Osteocyte (in vitro differentiated cells): ENCODE data around the gene CDKL1. TPM values are rescaled to one million over a fixed set of nuclear protein-coding genes. Genes with fewer than 3 reads are reported as not detected.
A peak's percentile ranks its signal among the peaks of the same experiment; 100 is the strongest.
"Not testable (repeated sequence)": the region's sequence is repeated elsewhere in the genome, so short reads cannot be mapped to it uniquely, and the experiment has no call there.

Experiments
- DNase-seq: peaks from one replicate; pipeline ENCODE4 v3.0.0; 2021; ENCODE audit warnings: mixed read lengths; ENCODE audit not compliant: unreplicated experiment; ENCODE audit errors: extremely low spot score
- H3K27ac Mint-ChIP-seq: one replicate; pipeline ENCODE4 v1.8.0; 2021; ENCODE audit warnings: mild to moderate bottlenecking, mixed read lengths; ENCODE audit not compliant: unreplicated experiment
- H3K27me3 Mint-ChIP-seq: one replicate; pipeline ENCODE4 v1.8.0; 2021; ENCODE audit warnings: mixed read lengths; ENCODE audit not compliant: unreplicated experiment
- H3K36me3 Mint-ChIP-seq: one replicate; pipeline ENCODE4 v1.8.0; 2021; ENCODE audit warnings: mixed read lengths; ENCODE audit not compliant: unreplicated experiment
- H3K4me1 Mint-ChIP-seq: one replicate; pipeline ENCODE4 v1.8.0; 2021; ENCODE audit warnings: mixed read lengths; ENCODE audit not compliant: unreplicated experiment
- H3K4me3 Mint-ChIP-seq: one replicate; pipeline ENCODE4 v1.8.0; 2021; ENCODE audit warnings: mild to moderate bottlenecking, moderate library complexity, mixed read lengths; ENCODE audit not compliant: unreplicated experiment
- H3K9me3 Mint-ChIP-seq: one replicate; pipeline ENCODE4 v1.8.0; 2021; ENCODE audit warnings: mixed read lengths; ENCODE audit not compliant: unreplicated experiment
- CTCF ChIP-seq: fragments of 200-600 bp; sonication (generic); IDR thresholded peaks from 2 replicates; pipeline ENCODE4 v1.5.0; 2021; ENCODE audit warnings: antibody characterized with exemption, mild to moderate bottlenecking, moderate library complexity
- total RNA-seq: library from RNA; stranded (reverse); gene quantifications from 2 replicates; pipeline ENCODE4 v1.2.1, GENCODE V29; 2021

Gene CDKL1
- total RNA-seq, 1 donor from 2014 or later, result 9.0 TPM

- DNase-seq, result no peak
- peaks cover 10% of the 10 kb centered on the region for H3K36me3 Mint-ChIP-seq
- no peak overlapping the region for H3K4me3 Mint-ChIP-seq
- no peak for TF ChIP-seq CTCF
- no peaks in the 10 kb centered on the region for H3K27me3 Mint-ChIP-seq
- no peak overlapping the region for H3K27ac Mint-ChIP-seq
- H3K9me3 Mint-ChIP-seq, result no peaks in the 10 kb centered on the region
- peaks cover 16% of the 10 kb centered on the region for H3K4me1 Mint-ChIP-seq
Measured at GRCh38 chr14:50357753-50358395, 38.8 kb downstream of the CDKL1 start.

GRCh38 chr14:50357124-50357523 lies 39.6 kb downstream of the CDKL1 start:
- H3K27ac Mint-ChIP-seq, result no peak overlapping the region

GRCh38 chr14:50356283-50356682 lies 40.4 kb downstream of the CDKL1 start:
- H3K4me1 Mint-ChIP-seq, result peaks cover 30% of the 10 kb centered on the region
- not testable (repeated sequence) for DNase-seq, H3K27ac Mint-ChIP-seq, H3K27me3 Mint-ChIP-seq, H3K4me3 Mint-ChIP-seq, H3K36me3 Mint-ChIP-seq, H3K9me3 Mint-ChIP-seq

More at GRCh38 chr14:50357124-50357523, 39.6 kb downstream of the CDKL1 start:
- H3K9me3 Mint-ChIP-seq, result no peaks in the 10 kb centered on the region
- TF ChIP-seq CTCF, result no peak
- peaks cover 10% of the 10 kb centered on the region for H3K36me3 Mint-ChIP-seq
- DNase-seq, result no peak
- H3K4me3 Mint-ChIP-seq, result no peak overlapping the region
- peaks cover 21% of the 10 kb centered on the region for H3K4me1 Mint-ChIP-seq
- H3K27me3 Mint-ChIP-seq, result no peaks in the 10 kb centered on the region

GRCh38 chr14:50355692-50356091 lies 41.0 kb downstream of the CDKL1 start:
- no peak for DNase-seq
- H3K9me3 Mint-ChIP-seq, result no peaks in the 10 kb centered on the region
- H3K4me3 Mint-ChIP-seq, result no peak overlapping the region
- no peak for TF ChIP-seq CTCF
- peaks cover 10% of the 10 kb centered on the region for H3K36me3 Mint-ChIP-seq
- H3K27ac Mint-ChIP-seq, result no peak overlapping the region
- peaks cover 35% of the 10 kb centered on the region for H3K4me1 Mint-ChIP-seq
- no peaks in the 10 kb centered on the region for H3K27me3 Mint-ChIP-seq

- Mint-ChIP-seq H3K27ac (peak overlapping the region; percentile 56), H3K9me3 (no peaks in the 10 kb centered on the region), H3K4me3 (no peak overlapping the region), H3K36me3 (peaks cover 10% of the 10 kb centered on the region), H3K27me3 (no peaks in the 10 kb centered on the region), H3K4me1 (peaks cover 38% of the 10 kb centered on the region)
- no peak for TF ChIP-seq CTCF
- DNase-seq, result no peak
Measured at GRCh38 chr14:50354527-50354926, 42.2 kb downstream of the CDKL1 start.

- Mint-ChIP-seq H3K36me3 (peaks cover 8% of the 10 kb centered on the region), H3K4me1 (peaks cover 45% of the 10 kb centered on the region), H3K9me3 (no peaks in the 10 kb centered on the region), H3K4me3 (peak overlapping the region; percentile 37), H3K27ac (peak overlapping the region; percentile 86), H3K27me3 (no peaks in the 10 kb centered on the region)
- no peak for TF ChIP-seq CTCF
- DNase-seq, result no peak
Measured at GRCh38 chr14:50353126-50353525, 43.6 kb downstream of the CDKL1 start.
